GM10248 (cell line): Measurements from ENCODE around the gene NDRG2.

Experiments used
- CTCF ChIA-PET: fragments of 300-600 bp; sonication (Branson Sonifier 250); formaldehyde crosslinking; extraction: SDS; loops from one replicate; lab custom pipeline; 2021; ENCODE audit warnings: antibody characterized with exemption; lab: Yijun Ruan, JAX
- POLR2A ChIA-PET: fragments of 350-650 bp; sonication (Branson Sonifier 250); formaldehyde crosslinking; extraction: SDS; loops from one replicate; lab custom pipeline; 2020; ENCODE audit warnings: antibody characterized with exemption; lab: Yijun Ruan, JAX
- DNase-seq: peaks from one replicate; pipeline ENCODE4 v3.0.0; 2012; ENCODE audit errors: extremely low spot score
- CTCF ChIP-seq: IDR thresholded peaks from 2 replicates; pipeline ENCODE4 v1.5.1; 2012; ENCODE audit warnings: mild to moderate bottlenecking, low read depth; ENCODE audit errors: extremely low read depth, missing control alignments, control extremely low read depth

Gene NDRG2

GRCh38 chr14:21023817-21024584 is 860 bp downstream of the NDRG2 start:
- POLR2A ChIA-PET: interaction anchor here (0.6 kb wide), 1 partner anchor 561 kb away, joined by 4 read pairs; no protein-coding TSS in a partner anchor
- TF ChIP-seq CTCF: no peak
- DNase-seq: no peak
- CTCF ChIA-PET: interaction anchor here (1.8 to 2.0 kb wide), 2 partner anchors 10 to 16 kb away, joined by 8 to 21 read pairs; no protein-coding TSS in a partner anchor

- CTCF ChIA-PET: interaction anchor here (1.8 to 2.0 kb wide), 2 partner anchors 10 to 17 kb away, joined by 8 to 21 read pairs; no protein-coding TSS in a partner anchor
- DNase-seq: no peak
- POLR2A ChIA-PET: no interaction called here
- TF ChIP-seq CTCF: no peak
These were observed 1.7 kb downstream of the NDRG2 start for GRCh38 chr14:21023174-21023573.

- ChIA-PET CTCF (interaction anchor here (1.8 to 2.0 kb wide), 2 partner anchors 9 to 17 kb away, joined by 8 to 21 read pairs; no protein-coding TSS in a partner anchor), POLR2A (interaction anchor here (0.7 kb wide), 1 partner anchor 287 kb away, joined by 7 read pairs; no protein-coding TSS in a partner anchor)
- TF ChIP-seq CTCF: no peak
- DNase-seq: no peak
These were observed 2.2 kb downstream of the NDRG2 start for GRCh38 chr14:21022686-21023085.

- no peak for DNase-seq
- TF ChIP-seq CTCF: no peak
- ChIA-PET POLR2A (no interaction called here), CTCF (interaction anchor here (1.6 to 13.5 kb wide), 4 partner anchors 16 to 84 kb away, joined by 5 to 218 read pairs (median 106); partner anchors contain the start of gene TMEM253)
These were observed 3.8 kb downstream of the NDRG2 start for GRCh38 chr14:21020977-21021545.

- DNase-seq: no peak
- TF ChIP-seq CTCF: no peak
- CTCF ChIA-PET: interaction anchor here (1.0 to 13.5 kb wide), 9 partner anchors 8 to 86 kb away, joined by 3 to 218 read pairs (median 4); partner anchors contain the start of gene TMEM253
- POLR2A ChIA-PET: no interaction called here
These were observed 5.5 kb downstream of the NDRG2 start for GRCh38 chr14:21019366-21019765.

GRCh38 chr14:21018781-21019180 is 6.1 kb downstream of the NDRG2 start:
- no peak for TF ChIP-seq CTCF
- ChIA-PET POLR2A (no interaction called here), CTCF (interaction anchor here (1.1 to 13.5 kb wide), 9 partner anchors 9 to 87 kb away, joined by 4 to 218 read pairs (median 5); partner anchors contain the start of gene TMEM253)
- DNase-seq: no peak
